Inferior parietal cortex (tissue), 1 donor: ENCODE results near the gene MLST8.
"Not testable (repeated sequence)": the region's sequence is repeated elsewhere in the genome, so short reads cannot be mapped to it uniquely, and the experiment has no call there.

Experiments
- DNase-seq: peaks from one replicate; pipeline ENCODE4 v3.0.0-alpha.2; 2016; ENCODE audit errors: extremely low spot score

Gene MLST8

GRCh38 chr16:2231016-2231931 is 26.0 kb downstream of the MLST8 start:
- no peak for DNase-seq

- no peak for DNase-seq
Observed at GRCh38 chr16:2232094-2232990, 27.1 kb downstream of the MLST8 start.

GRCh38 chr16:2233046-2233775 is 28.0 kb downstream of the MLST8 start:
- DNase-seq, result no peak

GRCh38 chr16:2233872-2234812 is 28.9 kb downstream of the MLST8 start:
- no peak for DNase-seq

GRCh38 chr16:2234813-2235170 is 29.5 kb downstream of the MLST8 start:
- no peak for DNase-seq

GRCh38 chr16:2235234-2235651 is 30.0 kb downstream of the MLST8 start:
- no peak for DNase-seq

GRCh38 chr16:2235695-2236336 is 30.6 kb downstream of the MLST8 start:
- DNase-seq, result no peak

GRCh38 chr16:2236337-2237101 is 31.3 kb downstream of the MLST8 start, which contains the start of gene DNASE1L2:
DNASE1L2 (plus strand) TSS chr16:2236444; CDS start chr16:2236817, 373 bp downstream.
- DNase-seq, result no peak

GRCh38 chr16:2237102-2237482 is 31.8 kb downstream of the MLST8 start:
- DNase-seq, result no peak

GRCh38 chr16:2237493-2238149 is 32.4 kb downstream of the MLST8 start:
- no peak for DNase-seq

- DNase-seq, result no peak
Observed at GRCh38 chr16:2238150-2238837, 33.0 kb downstream of the MLST8 start.

- no peak for DNase-seq
Observed at GRCh38 chr16:2238838-2239675, 33.8 kb downstream of the MLST8 start.

GRCh38 chr16:2240331-2240730 is 35.1 kb downstream of the MLST8 start:
- DNase-seq, result not testable (repeated sequence)

- DNase-seq, result no peak
Observed at GRCh38 chr16:2242598-2242997, 37.3 kb downstream of the MLST8 start.

- DNase-seq, result no peak
Observed at GRCh38 chr16:2243031-2243528, 37.8 kb downstream of the MLST8 start.

GRCh38 chr16:2243781-2244180 is 38.5 kb downstream of the MLST8 start:
- no peak for DNase-seq

GRCh38 chr16:2244301-2244700 is 39.0 kb downstream of the MLST8 start:
- DNase-seq, result no peak
